SHP77 treated with DMSO at 0.1 percent for 48 hours (cell line): ENCODE data around the gene RIN3.

Experiments
- DNase-seq: peaks from one replicate; lab custom pipeline; 2025; lab: John Stamatoyannopoulos, UW

RIN3 gene

GRCh38 chr14:92484132-92484823, 29.3 kb upstream of the RIN3 start:
- no peak for DNase-seq

DNA sequence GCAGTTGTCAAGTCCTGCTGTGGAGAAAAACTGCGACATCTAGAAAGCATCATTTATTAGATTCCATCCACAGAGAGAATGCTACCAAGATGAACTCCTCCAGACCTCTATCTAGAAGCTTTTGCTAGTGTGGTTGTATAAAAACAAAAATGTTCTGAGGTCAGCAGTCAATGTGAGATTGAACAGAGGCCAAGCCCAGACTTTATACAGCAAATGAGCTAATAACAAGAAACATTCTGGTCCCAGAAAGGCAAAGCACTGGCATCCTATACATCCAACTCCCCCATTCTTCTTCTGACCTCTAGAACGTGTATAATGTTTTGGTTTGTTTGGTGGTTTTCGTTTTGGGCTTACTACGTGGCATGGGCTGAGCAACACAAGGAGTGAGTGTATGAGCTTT, 26.7 kb upstream of the RIN3 start:
- no peak for DNase-seq

DNA sequence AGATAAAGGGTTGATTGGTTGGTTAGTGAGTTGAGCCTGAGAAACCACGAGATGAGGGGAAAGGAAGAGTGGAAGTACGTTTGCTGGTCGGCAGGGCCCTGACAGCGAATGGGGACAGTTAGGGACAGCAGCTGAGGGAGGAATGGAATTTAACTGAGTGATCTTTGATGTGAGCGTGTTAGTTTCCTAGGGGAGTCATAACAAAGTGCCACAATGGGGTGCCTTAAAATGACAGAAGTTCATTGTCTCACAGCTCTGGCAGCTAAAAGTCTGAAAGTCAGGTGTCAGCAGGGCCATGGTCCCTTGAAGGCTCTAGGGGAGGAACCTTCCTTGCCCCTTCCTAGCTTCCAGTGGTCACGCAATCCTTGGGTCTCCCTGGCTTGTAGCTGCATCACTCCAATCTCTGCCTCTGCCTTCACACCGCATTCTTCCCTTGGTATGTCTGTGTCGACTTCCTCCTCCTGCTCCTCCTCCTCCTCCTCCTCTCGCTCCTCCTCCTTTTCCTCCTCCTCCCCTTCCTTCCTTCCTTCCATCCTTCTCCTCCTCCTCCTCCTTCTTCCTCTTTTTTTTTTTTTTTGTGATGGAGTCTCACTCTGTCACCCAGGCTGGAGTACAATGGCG, 26.0 kb upstream of the RIN3 start:
- DNase-seq = no peak

GRCh38 chr14:92489394-92490238, 24.0 kb upstream of the RIN3 start:
- DNase-seq = no peak

DNA sequence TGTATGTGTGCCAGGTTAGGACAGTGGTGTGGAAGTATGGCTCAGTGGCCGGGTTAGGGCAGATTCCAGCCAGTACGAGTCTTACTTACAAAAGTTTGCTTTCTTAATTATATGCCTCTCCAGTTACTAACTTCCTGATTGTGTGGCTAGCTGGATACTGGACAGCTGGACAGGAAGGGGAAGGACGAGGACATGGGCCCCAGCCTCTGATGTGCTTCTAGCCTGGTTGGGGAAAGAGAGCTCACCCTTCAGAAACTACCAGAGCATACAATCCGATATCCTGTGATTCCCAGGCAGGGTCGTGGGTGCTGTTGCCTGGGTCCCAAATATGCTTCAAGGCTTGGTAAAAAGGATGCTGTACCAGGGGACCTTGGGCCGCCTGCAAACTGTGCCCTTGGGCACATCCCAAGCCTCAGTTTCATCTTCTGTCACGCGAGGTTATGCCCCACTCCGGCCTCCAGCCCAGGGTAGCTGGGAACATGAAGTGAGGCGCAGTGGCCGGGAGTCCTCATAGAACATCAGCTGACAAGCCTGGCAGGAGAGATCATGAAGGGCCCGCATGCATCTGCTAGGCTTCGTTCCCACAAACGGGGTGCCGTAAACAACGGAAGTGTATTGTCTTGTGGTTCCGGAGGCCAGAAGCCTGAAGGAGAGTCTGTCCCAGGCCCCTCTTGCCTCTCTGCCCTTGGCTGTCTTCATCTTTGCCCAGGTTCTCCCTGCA, 23.2 kb upstream of the RIN3 start:
- DNase-seq = no peak

GRCh38 chr14:92491782-92492181, 21.8 kb upstream of the RIN3 start:
- DNase-seq = no peak

GRCh38 chr14:92492258-92492657, 21.3 kb upstream of the RIN3 start:
- no peak for DNase-seq

DNA sequence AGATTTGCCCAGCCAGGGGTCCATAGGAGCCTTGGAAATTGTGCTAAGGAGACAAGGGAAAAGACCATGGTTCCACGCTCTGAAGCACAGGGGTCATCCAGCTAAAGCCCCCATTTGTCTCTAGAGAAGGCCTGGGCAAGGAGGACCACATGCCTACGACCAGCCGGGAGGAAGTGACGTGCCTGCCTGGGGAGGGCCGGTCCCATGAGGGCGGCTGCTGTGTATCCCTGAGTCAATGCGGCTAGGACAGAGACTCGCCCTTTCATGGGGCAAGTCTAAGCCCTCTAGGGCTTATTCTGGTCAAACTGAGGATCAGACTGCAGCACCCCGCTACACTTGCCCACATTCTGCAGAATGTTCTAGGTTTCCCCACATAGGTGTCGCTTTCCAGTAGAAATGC, 20.6 kb upstream of the RIN3 start:
- DNase-seq = no peak

- DNase-seq = no peak
These were observed 20.1 kb upstream of the RIN3 start for GRCh38 chr14:92493492-92493891.

DNA sequence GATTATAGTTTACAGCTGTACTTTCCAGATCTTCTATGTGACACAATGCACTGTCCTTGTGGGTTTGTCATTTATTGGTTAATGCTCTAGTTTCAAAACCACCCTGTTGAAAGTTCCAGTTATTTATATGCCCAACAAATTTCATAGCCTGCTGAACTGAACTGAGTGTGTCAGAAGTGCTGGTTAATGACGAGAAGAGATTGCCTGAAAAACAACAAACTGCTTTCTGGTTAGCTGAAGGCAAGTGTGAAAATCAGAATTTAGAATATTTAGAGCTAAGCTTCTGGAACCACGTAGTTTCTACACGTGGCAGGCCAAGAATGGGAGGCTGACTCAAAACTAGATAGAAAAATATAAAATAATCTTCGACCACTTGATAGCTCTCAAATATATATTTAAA, 19.1 kb upstream of the RIN3 start:
- no peak for DNase-seq

- DNase-seq = no peak
These were observed 18.6 kb upstream of the RIN3 start for GRCh38 chr14:92495027-92495426.

GRCh38 chr14:92496191-92496857, 17.3 kb upstream of the RIN3 start:
- DNase-seq = no peak

DNA sequence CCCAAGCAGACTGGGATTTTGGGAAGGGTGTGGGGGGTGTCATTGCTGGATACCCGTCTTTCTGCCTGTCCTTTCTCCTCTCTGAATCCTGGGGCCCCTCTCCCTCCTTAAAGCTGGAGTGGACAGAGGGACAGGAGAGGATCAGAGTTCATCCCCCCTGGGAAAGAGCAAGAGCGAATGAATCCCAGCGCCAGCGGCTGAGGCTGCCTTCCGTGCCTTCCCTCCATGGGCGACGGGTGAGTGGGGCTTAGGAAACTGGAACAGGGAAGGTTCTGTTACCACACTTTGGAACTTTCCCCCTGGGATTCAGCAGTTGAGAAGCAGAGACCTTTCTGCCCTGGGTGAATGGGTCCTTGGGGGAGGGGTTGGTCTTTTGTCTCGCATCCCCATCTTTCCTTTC, 16.2 kb upstream of the RIN3 start:
- DNase-seq = no peak

DNA sequence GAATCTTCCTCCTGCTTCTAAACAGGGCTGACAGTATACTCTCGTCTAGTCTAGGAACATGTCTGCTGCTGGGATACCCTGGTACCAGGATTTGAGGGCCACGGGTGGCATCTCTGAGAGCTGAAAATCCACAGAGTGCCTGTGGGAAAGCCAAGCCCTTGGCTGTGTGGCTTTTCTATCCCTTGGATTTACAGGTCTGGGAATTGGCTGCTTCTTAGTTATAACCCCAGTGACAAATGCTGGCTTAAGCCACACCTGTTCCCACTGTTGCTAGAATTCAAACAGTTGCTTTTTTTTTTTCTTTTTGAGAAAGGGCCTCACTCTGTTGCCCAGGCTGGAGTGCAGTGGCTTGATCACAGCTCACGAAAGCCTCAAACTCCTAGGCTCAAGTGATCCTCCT, 14.3 kb upstream of the RIN3 start:
- no peak for DNase-seq

DNA sequence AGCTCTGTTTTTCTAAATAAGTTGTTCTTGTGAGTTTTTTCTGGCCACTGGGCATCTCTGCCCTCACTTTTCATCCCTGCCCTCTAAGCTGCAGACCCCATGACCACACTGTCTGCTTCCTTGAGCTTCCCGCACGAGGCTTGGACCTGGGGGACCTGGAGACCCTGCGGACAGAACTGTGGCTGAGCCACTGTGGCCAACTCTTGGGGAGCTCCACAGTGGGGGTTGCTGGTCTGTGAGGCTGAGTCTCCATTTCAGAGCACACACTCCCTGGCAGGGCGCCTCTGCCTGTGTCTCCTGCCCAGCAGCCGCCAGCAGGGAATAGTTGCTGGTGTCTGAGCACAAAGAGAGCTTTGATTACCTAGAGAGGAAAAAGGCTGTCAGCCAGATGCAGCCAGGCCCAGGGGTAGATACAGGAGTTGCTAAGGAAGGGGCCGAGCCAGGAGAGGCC, 13.1 kb upstream of the RIN3 start:
- DNase-seq = no peak

DNA sequence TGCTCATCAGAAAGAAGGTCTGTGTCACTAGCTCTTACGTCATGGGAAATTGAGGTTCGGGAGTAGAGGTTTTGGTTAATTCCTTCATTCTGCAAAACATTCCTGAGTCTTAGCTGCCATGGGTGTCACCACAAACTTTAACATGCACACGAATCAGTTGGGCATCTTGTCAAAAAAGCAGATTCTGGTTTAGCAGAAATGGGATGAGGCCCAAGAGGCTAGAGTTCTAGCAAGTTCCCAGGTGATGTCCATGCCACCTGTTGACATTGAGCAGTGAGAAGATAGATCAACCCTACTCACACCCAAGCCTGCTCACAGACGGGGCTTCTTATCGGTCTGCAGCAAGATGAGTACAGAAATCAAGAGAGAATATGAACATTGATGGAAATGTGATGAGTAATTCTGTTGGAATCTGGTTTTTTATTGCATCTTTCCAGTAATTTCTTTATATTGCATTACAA, 11.7 kb upstream of the RIN3 start:
- DNase-seq = no peak

DNA sequence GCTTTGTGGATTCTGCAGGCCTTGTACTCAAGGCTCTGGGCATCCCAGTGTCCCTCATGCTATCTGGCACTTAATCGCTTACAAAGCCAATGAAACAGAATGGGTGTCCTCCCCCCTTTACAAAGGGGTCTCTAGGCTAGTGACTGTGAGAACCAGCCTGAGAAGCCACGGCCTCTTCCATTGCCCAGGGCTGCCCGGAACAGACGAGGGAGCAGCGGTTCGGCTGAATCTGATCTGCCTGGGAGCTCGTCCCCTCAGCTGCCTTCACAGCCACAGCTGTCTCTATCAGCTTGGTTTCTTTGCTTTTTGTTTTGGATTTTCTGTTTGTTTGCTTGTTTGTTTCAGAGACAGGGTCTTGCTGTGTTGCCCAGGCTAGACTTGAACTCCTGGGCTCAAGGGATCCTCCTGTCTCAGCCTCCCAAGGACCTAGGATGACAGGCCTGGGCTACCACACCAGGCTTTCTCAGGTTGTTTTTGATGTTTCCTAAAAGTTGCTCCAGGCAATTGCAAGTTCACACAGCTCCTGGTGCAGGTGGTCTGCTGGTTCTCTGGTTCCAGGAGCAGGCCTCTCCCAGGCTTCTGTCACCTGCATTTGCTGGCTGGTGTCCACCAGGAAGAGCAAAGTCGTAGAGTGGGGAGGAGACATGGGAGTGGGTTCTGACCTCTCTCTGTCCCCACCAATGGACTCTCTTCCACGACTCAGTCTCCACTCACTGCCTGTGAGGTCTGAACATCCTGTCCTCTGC, 10.9 kb upstream of the RIN3 start:
- DNase-seq = no peak

DNA sequence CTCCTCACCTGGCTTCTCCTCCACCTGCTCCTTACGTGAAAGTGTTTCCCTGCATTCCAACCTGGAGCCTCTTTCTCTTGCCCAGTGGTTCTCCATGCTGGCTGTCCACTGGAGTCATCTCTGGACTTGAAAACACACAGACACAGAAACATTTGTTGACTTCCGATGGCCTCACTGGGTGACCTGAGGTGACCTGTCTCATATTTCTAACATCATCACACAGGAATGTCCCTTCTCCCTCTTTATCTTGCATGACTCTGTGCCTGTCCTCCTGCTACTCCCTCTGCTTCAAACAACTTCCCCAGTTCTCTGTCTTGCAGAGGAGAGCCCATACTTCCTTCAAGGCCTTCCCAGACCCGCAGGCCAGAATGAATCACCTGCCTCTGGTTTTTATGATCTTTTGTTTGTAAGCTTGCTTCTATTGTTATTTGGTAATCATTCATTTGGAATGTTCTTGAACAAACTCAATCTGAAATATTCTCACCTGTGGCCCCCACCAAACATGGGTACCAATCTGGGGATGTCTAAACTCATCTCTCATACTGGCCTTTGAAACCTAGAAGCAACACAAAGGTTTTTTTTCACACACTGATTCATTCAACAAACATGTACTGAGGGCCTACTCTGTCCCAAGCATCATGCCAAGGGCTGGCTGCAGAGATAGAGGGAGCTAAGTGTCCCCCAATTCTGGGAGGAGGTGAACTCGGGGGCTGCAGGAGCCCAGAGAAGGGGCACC, 9.7 kb upstream of the RIN3 start:
- no peak for DNase-seq

DNA sequence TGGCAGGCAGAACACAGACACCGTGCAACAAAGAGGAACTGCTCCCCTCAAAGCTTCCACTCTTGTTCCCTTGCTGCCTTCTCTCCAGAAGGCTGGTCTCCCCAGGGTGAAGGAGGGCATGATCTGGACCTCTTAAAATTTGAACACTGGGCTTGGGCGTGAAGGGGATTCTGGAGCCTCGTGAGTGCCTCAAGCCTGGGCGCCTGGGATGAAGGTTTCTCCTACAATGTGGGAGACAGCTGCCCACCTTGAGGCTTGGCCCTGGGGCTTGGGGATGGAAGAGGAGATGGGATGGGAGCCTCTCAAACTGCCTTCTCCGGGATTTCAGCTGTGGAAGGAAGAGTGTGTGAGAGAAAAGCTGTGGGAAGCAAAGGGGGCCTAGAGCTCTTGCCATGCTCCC, 7.8 kb upstream of the RIN3 start:
- no peak for DNase-seq

- DNase-seq = no peak
These were observed 7.3 kb upstream of the RIN3 start for GRCh38 chr14:92506231-92506630.
